Activated B cell treated with CpG ODN at 0.5 μM for 24 hours (primary cell): ENCODE measurements around the gene TRAF3. TPM values are rescaled to one million over a fixed set of nuclear protein-coding genes. Genes with fewer than 3 reads are reported as not detected.

Source experiments
- ATAC-seq: fragments of 200-7000 bp; cut with Tn5 transposase; one replicate; pipeline ENCODE4 v1.10.0; 2021; ENCODE audit warnings: low read depth, mild to moderate bottlenecking, moderate library complexity
- CTCF ChIA-PET: fragments of 350-600 bp; sonication (Branson Sonifier 250); formaldehyde crosslinking; loops from one replicate; lab custom pipeline; 2021; ENCODE audit warnings: antibody characterized with exemption; lab: Charles Lee
- POLR2A ChIA-PET: fragments of 350-600 bp; sonication (Branson Sonifier 250); formaldehyde crosslinking; loops from one replicate; lab custom pipeline; 2021; ENCODE audit warnings: antibody characterized with exemption; lab: Charles Lee
- DNase-seq: peaks from one replicate; pipeline ENCODE4 v3.0.0; 2022
- H3K27ac Mint-ChIP-seq: one replicate; pipeline ENCODE4 v1.8.0; 2020; ENCODE audit warnings: mixed read lengths
- H3K27me3 Mint-ChIP-seq: one replicate; pipeline ENCODE4 v1.8.0; 2021; ENCODE audit warnings: mixed read lengths
- H3K36me3 Mint-ChIP-seq: one replicate; pipeline ENCODE4 v1.8.0; 2021; ENCODE audit warnings: low read depth, mixed read lengths
- H3K4me1 Mint-ChIP-seq: one replicate; pipeline ENCODE4 v1.8.0; 2021; ENCODE audit warnings: mixed read lengths
- H3K4me3 Mint-ChIP-seq: one replicate; pipeline ENCODE4 v1.8.0; 2020; ENCODE audit warnings: mild to moderate bottlenecking, mixed read lengths
- H3K9me3 Mint-ChIP-seq: one replicate; pipeline ENCODE4 v1.8.0; 2020; ENCODE audit warnings: mixed read lengths
- CTCF ChIP-seq: fragments of 200-600 bp; IDR thresholded peaks from one replicate; pipeline ENCODE4 v1.8.0; 2022; ENCODE audit warnings: antibody characterized with exemption, mild to moderate bottlenecking
- intact Hi-C: fragments of 100-400 bp; cut with micrococcal nuclease; formaldehyde crosslinking; loops from one replicate; pipeline ENCODE4 v1.15.1; 2024
- total RNA-seq: library from RNA; stranded (reverse); gene quantifications from 2 replicates; pipeline ENCODE4 v1.2.3, GENCODE V29; 2022

The TRAF3 gene
- total RNA-seq, 1 donor from 2014 or later = 120 TPM

GRCh38 chr14:102935756-102936155, 158.5 kb downstream of the TRAF3 start:
- no peaks in the 10 kb centered on the region for H3K9me3 Mint-ChIP-seq
- ChIA-PET CTCF (interaction anchor here (1.1 kb wide), 1 partner anchor 35 kb away, joined by 3 read pairs; no protein-coding TSS in a partner anchor), POLR2A (interaction anchor here (0.7 kb wide), 1 partner anchor 544 kb away, joined by 4 read pairs; no protein-coding TSS in a partner anchor)
- ATAC-seq = no peak
- H3K4me3 Mint-ChIP-seq = no peak overlapping the region
- H3K36me3 Mint-ChIP-seq = peaks cover 33% of the 10 kb centered on the region
- H3K27ac Mint-ChIP-seq = no peak overlapping the region
- no peaks in the 10 kb centered on the region for H3K27me3 Mint-ChIP-seq
- intact Hi-C loops = no loop called here
- peaks cover 17% of the 10 kb centered on the region for H3K4me1 Mint-ChIP-seq
- DNase-seq = no peak
- no peak for TF ChIP-seq CTCF

- Mint-ChIP-seq H3K9me3 (no peaks in the 10 kb centered on the region), H3K4me1 (peaks cover 26% of the 10 kb centered on the region), H3K27me3 (no peaks in the 10 kb centered on the region), H3K36me3 (peaks cover 36% of the 10 kb centered on the region), H3K4me3 (no peak overlapping the region), H3K27ac (no peak overlapping the region)
- no peak for DNase-seq
- ChIA-PET POLR2A (interaction anchor here (0.6 kb wide), 1 partner anchor 272 kb away, joined by 3 read pairs; no protein-coding TSS in a partner anchor), CTCF (no interaction called here)
- no peak for ATAC-seq
- intact Hi-C loops = no loop called here
- no peak for TF ChIP-seq CTCF
These were observed 160.3 kb downstream of the TRAF3 start for GRCh38 chr14:102937331-102938175.

- no peak for TF ChIP-seq CTCF
- POLR2A ChIA-PET = no interaction called here
- no peak overlapping the region for H3K4me3 Mint-ChIP-seq
- no peaks in the 10 kb centered on the region for H3K27me3 Mint-ChIP-seq
- CTCF ChIA-PET = no interaction called here
- peaks cover 26% of the 10 kb centered on the region for H3K4me1 Mint-ChIP-seq
- DNase-seq (no peak), ATAC-seq (no peak)
- no peaks in the 10 kb centered on the region for H3K9me3 Mint-ChIP-seq
- intact Hi-C loops = no loop called here
- no peak overlapping the region for H3K27ac Mint-ChIP-seq
- H3K36me3 Mint-ChIP-seq = peaks cover 39% of the 10 kb centered on the region
These were observed 160.9 kb downstream of the TRAF3 start for GRCh38 chr14:102938191-102938590.

GRCh38 chr14:102939329-102939728, 162.1 kb downstream of the TRAF3 start:
- ATAC-seq (no peak), DNase-seq (no peak)
- H3K4me3 Mint-ChIP-seq = no peak overlapping the region
- ChIA-PET POLR2A (no interaction called here), CTCF (no interaction called here)
- no peaks in the 10 kb centered on the region for H3K9me3 Mint-ChIP-seq
- peaks cover 46% of the 10 kb centered on the region for H3K36me3 Mint-ChIP-seq
- H3K27me3 Mint-ChIP-seq = no peaks in the 10 kb centered on the region
- no peak for TF ChIP-seq CTCF
- peaks cover 26% of the 10 kb centered on the region for H3K4me1 Mint-ChIP-seq
- no peak overlapping the region for H3K27ac Mint-ChIP-seq
- intact Hi-C loops = no loop called here

GRCh38 chr14:102939820-102940561, 162.7 kb downstream of the TRAF3 start:
- intact Hi-C loops = no loop called here
- no peak for TF ChIP-seq CTCF
- ChIA-PET CTCF (no interaction called here), POLR2A (no interaction called here)
- H3K27ac Mint-ChIP-seq = no peak overlapping the region
- DNase-seq = no peak
- no peak for ATAC-seq
- peaks cover 47% of the 10 kb centered on the region for H3K36me3 Mint-ChIP-seq
- H3K4me1 Mint-ChIP-seq = peaks cover 23% of the 10 kb centered on the region
- H3K9me3 Mint-ChIP-seq = no peaks in the 10 kb centered on the region
- H3K4me3 Mint-ChIP-seq = no peak overlapping the region
- no peaks in the 10 kb centered on the region for H3K27me3 Mint-ChIP-seq
